Neural cell (in vitro differentiated cells): ENCODE measurements around the gene LAYN. TPM values are rescaled to one million over a fixed set of nuclear protein-coding genes. Genes with fewer than 3 reads are reported as not detected.

Source experiments
- H2AFZ ChIP-seq: fragments of 200-600, 300-800 bp; sonication (generic), shearing (Covaris generic); 2 replicates; pipeline ENCODE4 v1.6.0; 2014; ENCODE audit warnings: low read depth, mild to moderate bottlenecking, antibody characterized with exemption, low read length, moderate library complexity
- H3F3A ChIP-seq: fragments of 200-600 bp; shearing (Covaris generic); 2 replicates; pipeline ENCODE4 v1.6.1; 2016; ENCODE audit warnings: mild to moderate bottlenecking, moderate library complexity, mixed read lengths, antibody characterized with exemption, low read length; ENCODE audit not compliant: insufficient read depth, poor library complexity, severe bottlenecking
- H3K27ac ChIP-seq: fragments of 200-600, 300-800 bp; sonication (generic), shearing (Covaris generic); 2 replicates; pipeline ENCODE4 v1.5.1; 2014; ENCODE audit warnings: mild to moderate bottlenecking, low read length, moderate library complexity
- H3K27me3 ChIP-seq: fragments of 300-800, 200-600 bp; sonication (generic), shearing (Covaris generic); 2 replicates; pipeline ENCODE4 v1.6.0; 2014; ENCODE audit warnings: mild to moderate bottlenecking, low read depth, low read length, moderate library complexity; ENCODE audit not compliant: insufficient read depth
- H3K36me3 ChIP-seq: fragments of 300-800, 200-600 bp; sonication (generic), shearing (Covaris generic); 2 replicates; pipeline ENCODE4 v1.5.1; 2014; ENCODE audit warnings: mild to moderate bottlenecking, antibody characterized with exemption, low read length, moderate library complexity; ENCODE audit not compliant: insufficient read depth
- H3K4me2 ChIP-seq: fragments of 300-800, 200-600 bp; sonication (generic), shearing (Covaris generic); 2 replicates; pipeline ENCODE4 v1.6.0; 2014; ENCODE audit warnings: mild to moderate bottlenecking, low read length
- H3K4me3 ChIP-seq: fragments of 300-800, 200-600 bp; sonication (generic), shearing (Covaris generic); 2 replicates; pipeline ENCODE4 v1.5.1; 2014; ENCODE audit warnings: mild to moderate bottlenecking, low read length, moderate library complexity
- H3K79me2 ChIP-seq: fragments of 200-600 bp; shearing (Covaris generic); replicated peaks from 2 replicates; pipeline ENCODE4 v1.6.0; 2014; ENCODE audit warnings: mild to moderate bottlenecking, low read length, moderate library complexity; ENCODE audit not compliant: insufficient read depth
- H3K9ac ChIP-seq: fragments of 300-800, 200-600 bp; sonication (generic), shearing (Covaris generic); 2 replicates; pipeline ENCODE4 v1.6.1; 2016; ENCODE audit warnings: mild to moderate bottlenecking, low read length, mixed read lengths
- H3K9me2 ChIP-seq: fragments of 200-600 bp; shearing (Covaris generic); 2 replicates; pipeline ENCODE4 v1.6.1; 2016; ENCODE audit warnings: mild to moderate bottlenecking, low read length, mixed read lengths; ENCODE audit not compliant: insufficient read depth
- H3K9me3 ChIP-seq: fragments of 200-600, 300-800 bp; sonication (generic), shearing (Covaris generic); 2 replicates; pipeline ENCODE4 v1.6.1; 2016; ENCODE audit warnings: mild to moderate bottlenecking, mixed run types, low read length, moderate library complexity, mixed read lengths
- H4K20me1 ChIP-seq: fragments of 200-600 bp; shearing (Covaris generic); 2 replicates; pipeline ENCODE4 v1.6.1; 2016; ENCODE audit warnings: mild to moderate bottlenecking, mixed run types; ENCODE audit not compliant: insufficient read depth
- CTCF ChIP-seq: fragments of 450-650 bp; IDR thresholded peaks from 2 replicates; pipeline ENCODE4 v1.5.1; 2014; ENCODE audit warnings: antibody characterized with exemption, mild to moderate bottlenecking, moderate library complexity; ENCODE audit not compliant: poor library complexity, severe bottlenecking
- EP300 ChIP-seq: fragments of 450-650 bp; conservative IDR thresholded peaks from 2 replicates; pipeline ENCODE4 v1.6.1; 2014; ENCODE audit warnings: antibody characterized with exemption, mild to moderate bottlenecking, moderate library complexity; ENCODE audit not compliant: poor library complexity, severe bottlenecking
- EZH2 ChIP-seq: fragments of 200-600, 300-800 bp; shearing (Covaris generic), sonication (generic); IDR thresholded peaks from 2 replicates; pipeline ENCODE4 v1.6.1; 2014; ENCODE audit warnings: antibody characterized with exemption, low read length, borderline replicate concordance, mild to moderate bottlenecking; ENCODE audit not compliant: insufficient read depth, poor library complexity, severe bottlenecking
- MXI1 ChIP-seq: fragments of 450-650 bp; conservative IDR thresholded peaks from 2 replicates; pipeline ENCODE4 v1.6.1; 2014; ENCODE audit warnings: antibody characterized with exemption, mild to moderate bottlenecking; ENCODE audit not compliant: poor library complexity, severe bottlenecking
- POLR2AphosphoS5 ChIP-seq: IDR thresholded peaks from 2 replicates; pipeline ENCODE4 v1.6.1; 2012
- RAD21 ChIP-seq: fragments of 450-650 bp; conservative IDR thresholded peaks from 2 replicates; pipeline ENCODE4 v1.6.1; 2014; ENCODE audit warnings: antibody characterized with exemption, mild to moderate bottlenecking, moderate library complexity
- REST ChIP-seq: IDR thresholded peaks from 2 replicates; pipeline ENCODE4 v1.6.1; 2012; ENCODE audit warnings: borderline replicate concordance
- SMC3 ChIP-seq: fragments of 450-650 bp; conservative IDR thresholded peaks from 2 replicates; pipeline ENCODE4 v1.6.1; 2014; ENCODE audit warnings: antibody characterized with exemption, mild to moderate bottlenecking, moderate library complexity; ENCODE audit not compliant: poor library complexity
- TAF1 ChIP-seq: IDR thresholded peaks from 2 replicates; pipeline ENCODE4 v1.6.1; 2012; ENCODE audit warnings: low read depth
- polyA plus RNA-seq: library from polyadenylated mRNA; depleted of rRNA; stranded (reverse); fragments of >200 nt; gene quantifications from 2 replicates; pipeline ENCODE4 v1.2.3, GENCODE V29; 2014

The LAYN gene
- polyA plus RNA-seq, 1 donor from 2014 or later = not detected

GRCh38 chr11:111499483-111499882, 41.0 kb upstream of the LAYN start:
- Histone ChIP-seq H3K27me3 (no peaks in the 10 kb centered on the region), H3K9me2 (no peaks in the 10 kb centered on the region), H3K9me3 (no peaks in the 10 kb centered on the region), H3K36me3 (no peaks in the 10 kb centered on the region), H2AFZ (no peak overlapping the region), H3F3A (no peaks in the 10 kb centered on the region), H3K4me3 (no peak overlapping the region), H3K9ac (no peak overlapping the region), H3K27ac (no peak overlapping the region), H3K79me2 (no peaks in the 10 kb centered on the region), H4K20me1 (no peaks in the 10 kb centered on the region), H3K4me2 (no peak overlapping the region)
- TF ChIP-seq RAD21 = no peak
- TF ChIP-seq POLR2AphosphoS5 = no peak
- TF ChIP-seq TAF1 = no peak
- no peak for TF ChIP-seq REST
- TF ChIP-seq SMC3 = no peak
- no peak for TF ChIP-seq MXI1
- TF ChIP-seq CTCF = no peak
- no peak for TF ChIP-seq EP300
- TF ChIP-seq EZH2 = no peak

- no peak overlapping the region for H3K9ac ChIP-seq
- TF ChIP-seq SMC3 = no peak
- TF ChIP-seq POLR2AphosphoS5 = no peak
- no peak for TF ChIP-seq MXI1
- TF ChIP-seq TAF1 = no peak
- TF ChIP-seq EZH2 = no peak
- TF ChIP-seq CTCF = no peak
- no peak for TF ChIP-seq RAD21
- TF ChIP-seq EP300 = no peak
- no peak for TF ChIP-seq REST
- H3K27me3 ChIP-seq = no peaks in the 10 kb centered on the region
- no peak overlapping the region for H3K4me3 ChIP-seq
- H3K9me2 ChIP-seq = no peaks in the 10 kb centered on the region
- no peaks in the 10 kb centered on the region for H3K79me2 ChIP-seq
- no peaks in the 10 kb centered on the region for H3K9me3 ChIP-seq
- no peaks in the 10 kb centered on the region for H3F3A ChIP-seq
- no peak overlapping the region for H3K27ac ChIP-seq
- no peaks in the 10 kb centered on the region for H3K36me3 ChIP-seq
- no peaks in the 10 kb centered on the region for H4K20me1 ChIP-seq
- H3K4me2 ChIP-seq = no peak overlapping the region
- H2AFZ ChIP-seq = no peak overlapping the region
Measured at GRCh38 chr11:111500481-111500880, 40.0 kb upstream of the LAYN start.
